SW480 (cell line): ENCODE data around the gene GPATCH2L.

Experiments used
- DNase-seq: peaks from one replicate; pipeline ENCODE4 v3.0.0-alpha.2; 2016; ENCODE audit warnings: low spot score

Gene GPATCH2L

DNA sequence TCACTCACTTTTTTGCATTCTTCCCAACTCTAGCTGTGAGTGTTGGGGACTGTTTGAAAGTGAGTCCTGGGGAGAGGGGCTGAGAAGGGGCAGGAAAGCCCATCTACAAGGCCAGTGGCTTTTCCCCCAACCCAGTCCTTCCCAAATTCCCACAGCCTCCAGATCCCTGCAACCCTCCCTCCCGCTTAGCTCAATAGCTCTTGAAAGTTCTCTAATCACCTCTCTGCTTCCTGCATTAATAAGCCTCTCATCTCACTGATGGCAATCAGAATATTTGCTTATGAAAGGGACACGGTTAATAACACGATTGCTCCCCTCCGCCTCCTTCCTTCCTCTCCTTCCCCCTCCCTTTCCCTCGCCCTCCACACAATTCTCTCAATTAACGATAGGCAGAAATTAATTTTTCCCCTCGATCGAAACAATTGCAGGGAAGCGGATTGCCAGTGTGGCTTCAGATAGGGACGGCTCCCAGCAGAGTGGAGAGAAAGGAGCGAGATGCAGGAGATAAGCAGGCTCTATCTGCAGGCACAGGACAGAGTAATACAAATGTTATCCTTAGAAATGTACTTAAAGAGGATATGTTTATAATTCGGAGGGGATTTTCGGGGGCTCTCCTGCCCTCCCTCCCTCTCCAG lies 15.1 kb upstream of the GPATCH2L start:
- DNase-seq = no peak

DNA sequence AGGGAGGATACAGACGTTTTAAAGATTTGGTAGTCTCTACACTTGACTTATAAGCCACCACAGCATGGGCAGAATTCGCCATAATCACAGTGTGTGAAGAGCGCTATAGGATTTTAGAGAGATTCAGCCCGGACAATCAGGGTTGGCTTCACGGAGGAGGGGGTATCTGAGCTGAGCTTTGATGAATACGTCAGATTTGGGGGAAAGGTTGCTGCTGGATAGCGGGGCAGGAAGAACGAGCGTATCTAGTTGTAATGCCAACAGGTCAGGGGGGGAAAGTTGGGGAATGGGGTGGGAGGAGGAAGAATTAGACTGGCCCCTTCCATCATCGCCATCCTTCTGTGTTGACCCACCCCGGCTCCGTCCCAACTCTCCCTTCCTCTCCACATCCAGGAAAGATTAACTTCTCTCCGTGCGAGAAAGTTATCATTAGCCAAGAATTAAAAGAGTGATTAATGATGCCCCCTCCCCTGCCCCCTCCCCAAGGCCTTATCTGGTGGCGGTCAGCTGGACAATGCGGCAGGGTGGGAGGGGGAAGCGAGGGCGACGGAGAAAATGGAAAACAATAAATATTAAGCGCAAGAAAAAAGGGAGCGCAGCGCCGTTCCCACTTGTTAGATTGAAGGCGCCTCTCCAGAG lies 13.5 kb upstream of the GPATCH2L start:
- DNase-seq = no peak

DNA sequence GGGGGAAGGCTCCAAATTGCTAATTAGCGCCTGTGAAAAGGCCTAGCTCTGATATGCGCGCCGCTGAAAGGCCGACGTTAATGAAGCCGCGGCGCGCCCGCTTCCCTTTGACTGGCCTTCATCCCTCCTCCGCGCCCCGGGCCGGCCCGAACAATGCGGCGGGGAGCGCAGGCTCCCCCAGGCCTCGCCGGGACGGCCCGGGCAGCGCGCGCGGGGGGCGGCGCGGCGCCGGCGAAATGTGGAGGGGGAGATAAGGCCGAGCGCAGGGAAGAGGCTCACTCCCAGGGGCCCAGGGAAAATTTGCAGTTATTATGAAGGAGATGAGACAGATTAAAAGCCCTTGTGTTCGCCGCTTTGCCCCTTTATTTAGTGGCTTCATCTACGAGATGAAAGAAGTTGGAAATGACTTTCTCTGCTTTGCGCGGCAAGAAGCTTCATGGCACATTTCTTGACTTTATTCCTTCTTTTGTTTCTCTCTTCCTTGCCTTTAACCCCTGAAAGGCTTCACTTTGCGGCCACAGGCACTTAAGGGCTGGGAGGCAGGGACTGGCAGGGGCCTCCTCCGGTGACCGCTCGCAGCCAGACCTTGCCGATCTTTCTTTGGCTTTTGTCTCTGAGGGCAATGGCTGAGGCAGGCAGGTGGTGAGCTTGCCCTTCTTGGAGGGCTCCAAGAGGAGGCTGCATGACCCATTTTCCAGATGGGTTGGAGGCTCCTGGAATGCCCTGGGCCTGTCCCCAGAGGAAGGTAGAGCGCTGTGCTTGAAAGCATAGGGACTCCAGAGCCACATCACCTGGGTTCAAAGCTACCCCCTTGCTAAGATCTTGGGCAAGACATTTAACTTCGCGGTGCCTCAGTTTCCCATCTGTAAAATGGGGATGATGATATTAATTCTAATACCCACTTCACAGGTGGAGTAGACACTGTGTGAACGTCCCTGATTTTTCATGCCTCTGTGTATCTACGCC lies 12.7 kb upstream of the GPATCH2L start:
- no peak for DNase-seq

DNA sequence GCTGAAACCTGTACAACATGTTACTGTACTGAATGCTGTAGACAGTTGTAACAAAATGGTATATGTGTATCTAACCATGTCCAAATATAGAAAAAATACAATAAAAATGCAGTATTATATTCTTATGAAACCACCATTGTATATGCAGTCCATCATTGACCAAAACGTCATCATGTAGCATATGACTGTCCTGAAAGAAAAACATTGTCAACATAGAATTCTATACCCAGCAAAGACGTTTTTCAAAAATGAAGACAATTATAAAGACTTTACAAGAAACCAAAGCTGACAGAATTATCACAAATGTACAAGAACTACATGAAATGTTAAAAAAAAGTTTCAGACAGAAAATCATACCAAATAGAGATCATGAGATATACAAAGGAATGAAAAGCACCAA lies 8.1 kb upstream of the GPATCH2L start:
- DNase-seq = no peak

DNA sequence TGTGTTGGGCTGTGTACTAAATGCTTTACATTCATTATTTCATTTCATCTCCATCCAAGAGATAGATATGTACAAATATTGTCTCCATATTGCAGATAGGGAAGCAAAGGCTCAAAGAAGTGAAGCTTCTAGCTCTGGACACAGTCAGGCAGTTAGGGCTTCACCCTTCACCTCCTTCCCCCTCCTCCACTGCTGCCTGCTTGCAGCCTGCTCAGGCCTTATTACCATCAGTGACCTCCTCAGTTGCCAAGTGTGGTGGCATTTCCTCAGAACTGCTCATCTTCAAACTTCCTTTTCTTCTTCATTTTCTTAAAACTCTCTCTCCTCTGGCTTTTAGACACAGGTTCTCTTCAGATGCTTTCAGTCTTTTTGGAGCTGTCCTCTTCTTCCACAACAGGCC lies 4.7 kb upstream of the GPATCH2L start:
- no peak for DNase-seq

DNA sequence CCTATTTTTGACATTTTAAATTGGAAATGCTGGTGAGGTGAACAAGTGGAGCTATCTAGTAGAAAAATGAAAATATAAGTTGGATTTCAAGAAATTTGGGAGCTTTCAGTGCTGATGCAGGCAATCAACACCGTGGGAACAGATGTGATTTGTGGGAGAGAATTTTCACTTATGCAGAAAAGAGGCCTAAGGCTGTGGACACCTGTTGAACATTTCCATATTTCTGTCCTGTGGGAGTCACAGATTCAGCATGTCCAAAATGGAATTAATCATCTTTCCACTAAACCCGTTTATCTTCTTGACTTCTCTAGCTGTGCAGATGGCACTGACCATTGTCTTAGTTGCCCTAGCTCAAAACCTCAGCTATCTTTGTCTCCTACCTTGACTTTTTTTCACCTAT lies 2.5 kb upstream of the GPATCH2L start:
- no peak for DNase-seq

DNA sequence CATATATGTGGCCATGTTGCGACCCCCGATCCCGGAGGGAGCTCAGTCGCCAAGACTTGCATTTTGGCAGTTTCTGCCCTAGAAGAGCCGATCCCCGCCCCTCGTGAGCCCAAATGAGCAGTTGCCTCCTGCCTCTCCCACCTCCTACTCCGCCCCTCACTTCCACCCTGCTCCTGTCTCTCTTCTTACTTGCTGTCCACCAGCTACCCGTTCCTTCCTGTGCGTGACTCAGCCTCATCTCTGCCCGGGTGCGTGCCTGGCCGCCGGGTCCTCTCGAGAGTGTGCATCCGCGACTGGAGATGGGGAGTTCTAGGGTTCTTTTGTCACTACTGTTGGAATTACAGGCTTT lies 585 bp downstream of the GPATCH2L start:
- DNase-seq = peak; percentile 83

DNA sequence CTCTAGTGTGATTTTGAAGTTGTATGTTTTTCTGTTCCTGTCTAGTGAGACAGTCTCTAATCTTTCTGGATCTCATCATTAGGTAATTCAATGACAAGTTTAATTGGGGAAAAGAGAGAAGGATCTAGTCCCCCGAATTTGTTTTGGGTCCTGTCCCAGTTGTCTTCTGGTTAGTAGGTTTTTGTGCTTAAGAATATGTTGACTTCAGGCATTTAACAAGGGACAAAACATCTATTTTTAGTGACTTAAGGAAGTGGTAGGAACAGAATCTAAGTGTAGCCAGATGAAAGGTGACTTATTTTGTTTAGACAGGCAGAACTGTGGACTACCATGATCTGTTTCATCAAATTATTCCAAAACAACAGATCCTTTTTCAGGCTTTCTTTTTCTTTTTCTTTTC lies 2.2 kb downstream of the GPATCH2L start:
- no peak for DNase-seq

DNA sequence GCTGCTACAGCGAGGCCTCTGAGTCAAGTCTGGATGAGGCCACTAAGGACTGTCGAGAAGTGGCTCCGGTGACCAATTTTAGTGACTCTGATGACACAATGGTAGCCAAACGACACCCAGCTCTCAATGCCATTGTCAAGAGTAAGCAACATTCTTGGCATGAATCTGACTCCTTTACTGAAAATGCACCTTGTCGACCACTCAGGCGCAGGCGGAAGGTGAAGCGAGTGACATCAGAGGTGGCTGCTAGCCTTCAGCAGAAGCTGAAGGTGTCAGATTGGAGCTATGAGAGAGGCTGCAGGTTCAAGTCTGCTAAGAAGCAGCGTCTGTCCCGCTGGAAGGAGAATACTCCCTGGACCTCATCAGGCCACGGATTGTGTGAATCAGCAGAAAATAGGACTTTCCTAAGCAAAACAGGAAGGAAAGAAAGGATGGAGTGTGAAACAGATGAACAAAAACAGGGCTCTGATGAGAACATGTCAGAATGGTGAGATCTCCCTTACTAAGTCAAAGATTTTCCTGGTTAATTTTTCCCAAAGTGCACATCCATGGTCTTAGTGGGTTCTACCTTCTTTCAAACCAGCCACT lies 2.9 kb downstream of the GPATCH2L start:
- DNase-seq = no peak

DNA sequence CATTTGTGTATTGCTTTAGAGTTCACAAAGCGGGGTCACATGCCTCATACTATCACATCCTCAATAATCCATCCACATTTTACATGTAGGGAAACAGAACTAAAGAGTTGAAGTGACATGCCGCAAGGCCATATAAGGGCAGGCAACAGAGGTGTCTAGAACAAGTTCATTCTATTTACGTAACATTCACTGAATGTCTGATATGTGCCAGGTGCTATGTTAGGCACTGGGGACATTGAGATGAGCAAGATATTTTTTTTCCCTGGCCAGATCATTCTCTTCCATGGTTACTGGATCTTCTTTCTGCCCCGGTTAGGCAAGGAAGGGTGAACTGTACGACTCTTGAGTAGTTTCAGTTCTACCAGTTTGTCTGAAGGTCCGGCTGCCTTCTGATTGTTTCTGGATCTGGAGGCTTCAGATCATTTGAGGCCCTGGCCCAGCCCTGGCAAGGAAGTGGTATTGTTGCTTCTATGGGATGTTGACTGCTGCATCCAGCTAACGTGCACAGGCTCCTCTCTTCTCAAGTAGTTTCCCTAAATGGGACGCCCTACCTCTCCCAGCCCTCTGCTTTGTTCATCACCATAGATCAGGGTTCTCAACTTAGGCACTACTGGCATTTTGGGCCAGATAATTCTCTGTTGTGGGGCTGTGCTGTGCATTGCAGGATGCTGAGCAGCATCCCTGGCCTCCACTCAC lies 12.1 kb downstream of the GPATCH2L start:
- DNase-seq = no peak

DNA sequence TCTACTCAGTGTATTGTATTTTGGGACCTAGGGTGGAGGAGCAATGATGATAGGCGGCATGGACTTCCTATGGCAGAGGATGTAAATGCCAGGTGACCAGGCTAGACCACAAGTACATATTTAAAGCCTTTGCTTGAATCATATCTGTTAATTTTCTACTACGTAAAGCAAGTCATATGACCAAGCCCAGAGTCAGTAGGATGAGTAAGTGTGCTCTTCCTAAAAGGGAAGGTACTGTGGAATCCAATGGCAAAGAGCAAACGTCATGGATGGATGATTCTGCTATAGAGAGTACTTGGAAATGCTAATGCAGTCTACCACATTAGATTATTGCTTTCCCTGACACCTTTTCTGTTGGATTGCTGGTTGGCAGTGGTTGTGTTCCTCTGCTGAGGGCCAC lies 16.8 kb downstream of the GPATCH2L start:
- DNase-seq = peak; percentile 6

DNA sequence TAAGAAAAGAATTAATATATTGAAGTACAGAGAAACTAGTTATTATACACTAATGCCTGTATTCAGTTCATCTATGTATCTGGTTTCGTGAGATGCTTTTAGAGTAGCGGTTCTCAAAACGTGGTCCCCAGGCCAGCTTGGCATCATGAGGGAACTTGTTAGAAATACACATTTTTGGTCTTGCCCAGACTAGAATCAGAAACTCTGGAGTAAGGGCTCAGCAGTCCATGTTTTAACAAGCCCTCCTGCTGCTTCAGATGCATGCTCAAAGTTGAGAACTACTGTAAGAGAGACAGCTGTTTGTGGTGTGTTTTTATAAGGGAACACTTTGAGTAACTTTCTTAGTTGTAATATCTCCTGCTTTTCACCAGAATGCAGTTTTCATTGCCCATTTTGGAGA lies 18.1 kb downstream of the GPATCH2L start:
- DNase-seq = no peak

DNA sequence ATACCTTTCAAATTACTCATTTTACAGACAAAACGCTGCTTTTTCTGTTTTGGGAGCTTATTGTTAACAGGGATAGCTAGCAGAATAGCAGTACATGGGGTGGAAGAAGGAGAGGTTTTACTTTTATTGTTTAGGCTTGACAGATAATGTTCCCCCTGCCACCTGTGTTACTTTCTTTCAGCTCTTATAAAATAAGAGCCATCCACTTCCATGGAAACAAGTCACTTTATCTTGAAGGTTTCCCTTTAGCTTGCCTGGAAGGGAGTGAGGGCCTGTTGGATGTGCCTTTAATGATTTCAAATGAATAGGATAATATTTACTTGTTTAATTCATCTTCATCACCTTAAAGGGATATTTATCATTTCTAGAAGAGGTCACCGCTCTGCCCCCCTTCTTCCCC lies 23.3 kb downstream of the GPATCH2L start:
- no peak for DNase-seq

DNA sequence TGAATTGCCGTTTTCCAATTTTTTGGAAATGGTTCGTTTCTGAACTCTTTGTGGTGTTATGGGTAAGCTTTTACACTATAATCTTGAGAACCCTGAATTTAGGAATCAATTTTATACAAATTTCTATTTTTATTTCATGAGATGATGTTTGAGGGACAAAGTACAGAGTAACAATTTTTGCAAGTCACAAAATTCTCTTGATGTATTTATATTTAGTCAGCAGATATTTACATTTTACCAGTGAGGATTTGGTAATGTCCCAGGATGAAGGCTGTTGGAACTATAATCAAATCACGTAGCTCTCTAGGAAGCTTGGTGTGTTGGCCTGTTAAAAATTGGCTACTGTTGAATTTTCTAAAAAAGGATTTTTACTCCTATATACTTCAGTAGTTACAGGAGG lies 24.2 kb downstream of the GPATCH2L start:
- DNase-seq = no peak

DNA sequence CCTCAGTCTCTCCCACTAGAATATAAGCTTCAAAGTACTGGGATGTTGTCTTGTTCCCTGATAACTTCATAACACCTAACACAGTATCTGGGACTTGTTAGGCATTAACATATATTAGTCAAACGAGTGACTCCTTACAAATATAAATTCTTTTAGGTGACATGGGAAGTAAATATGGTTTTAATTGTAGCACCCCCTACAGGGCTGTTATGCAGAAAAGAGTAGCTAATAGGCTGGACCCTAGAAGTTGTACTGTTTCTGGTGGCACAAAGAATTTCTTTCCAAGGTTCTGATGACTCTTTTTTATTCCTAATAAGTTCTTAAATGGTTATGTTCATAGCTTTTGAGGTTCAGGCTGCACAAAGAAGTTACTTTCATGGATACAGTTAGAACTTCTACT lies 29.8 kb downstream of the GPATCH2L start:
- DNase-seq = peak; percentile 17

DNA sequence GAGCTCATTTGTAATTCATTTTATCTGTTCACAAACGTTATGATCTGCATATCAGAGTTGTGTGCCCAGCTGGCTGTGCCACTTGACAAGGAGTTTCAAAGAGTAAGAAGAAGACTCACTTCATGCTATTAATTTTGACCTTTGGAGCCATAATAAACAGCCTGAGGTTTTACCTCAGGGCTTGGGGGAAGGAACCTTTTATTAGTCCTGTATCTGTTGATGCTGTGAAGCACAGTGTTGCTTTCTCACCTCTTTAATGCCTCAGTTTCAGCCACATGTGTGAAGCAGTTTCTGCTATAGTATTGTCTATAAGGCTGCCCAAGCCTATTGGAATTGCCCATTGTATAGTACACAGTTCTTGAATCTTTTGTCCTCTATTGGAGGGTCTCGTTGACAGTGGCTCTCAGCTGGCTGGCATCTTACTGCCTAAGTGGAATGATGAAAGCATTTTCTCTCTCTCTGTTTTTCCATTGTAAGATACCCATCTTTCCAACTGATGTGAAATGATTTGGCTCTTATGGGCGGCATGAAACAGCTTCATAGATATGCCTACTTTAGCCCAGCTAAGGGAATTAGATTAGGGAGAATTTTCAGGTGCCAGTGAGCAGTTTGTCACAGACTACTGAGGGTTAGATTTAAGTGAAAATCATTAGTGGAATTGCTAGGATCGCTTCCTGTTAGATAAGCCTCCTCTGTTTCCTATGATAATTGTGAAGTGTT lies 34.7 kb downstream of the GPATCH2L start:
- no peak for DNase-seq

DNA sequence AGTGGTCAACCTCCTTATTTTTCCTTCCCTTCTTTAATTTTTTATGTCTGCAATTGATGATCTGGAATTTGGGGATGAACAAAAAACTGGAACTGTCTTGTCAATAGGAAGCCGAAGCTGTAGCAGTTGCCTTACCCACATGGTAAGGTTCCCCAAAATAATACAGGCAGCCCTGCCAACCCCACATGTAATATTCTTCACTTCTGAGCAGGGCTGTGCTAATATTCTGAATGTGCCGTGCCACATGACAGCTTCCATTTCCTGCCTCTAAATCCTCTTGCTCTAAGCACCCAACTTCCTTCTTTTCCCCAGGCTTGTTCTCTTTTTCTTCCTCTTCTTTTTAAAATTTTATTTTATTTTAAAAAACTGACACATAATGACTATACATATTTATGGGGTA lies 39.6 kb downstream of the GPATCH2L start:
- no peak for DNase-seq

DNA sequence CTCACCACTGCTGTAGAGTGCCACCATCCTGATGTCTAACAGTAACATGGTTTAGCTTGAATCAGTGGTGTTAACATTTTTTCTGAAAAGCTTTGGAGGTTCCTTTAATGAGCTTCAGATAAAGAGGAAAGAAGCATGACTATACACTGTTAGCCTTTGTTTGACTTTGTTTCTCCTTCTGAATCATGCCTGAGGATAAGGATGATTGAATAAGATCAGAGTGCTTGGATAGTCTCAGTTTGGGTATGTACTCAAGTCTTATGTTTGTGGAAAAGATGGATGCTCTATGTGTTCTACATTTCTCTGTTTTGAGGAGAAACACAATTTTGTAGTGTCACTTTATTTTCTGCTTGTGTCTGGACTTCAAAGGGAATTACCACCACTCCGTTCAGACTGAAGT lies 42.0 kb downstream of the GPATCH2L start:
- DNase-seq = no peak

DNA sequence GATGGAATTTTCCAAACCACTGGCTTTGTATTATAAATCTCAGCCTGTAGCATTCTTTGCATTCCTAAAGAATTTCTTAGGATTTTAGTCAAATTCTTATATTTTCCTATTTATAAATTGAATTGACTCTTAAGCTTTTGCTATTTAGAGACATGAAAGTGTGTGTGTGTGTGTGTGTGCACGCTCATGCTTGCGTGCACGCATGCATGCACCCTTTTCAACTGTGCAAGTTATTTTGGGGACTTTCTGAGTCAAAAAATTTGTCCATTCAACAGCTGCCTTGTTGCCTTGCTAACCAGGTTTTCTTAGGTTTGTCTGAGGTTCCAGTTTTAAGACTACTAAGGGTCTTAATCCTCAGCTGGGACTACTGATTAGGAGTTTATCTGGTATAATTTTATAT lies 42.6 kb downstream of the GPATCH2L start:
- no peak for DNase-seq

DNA sequence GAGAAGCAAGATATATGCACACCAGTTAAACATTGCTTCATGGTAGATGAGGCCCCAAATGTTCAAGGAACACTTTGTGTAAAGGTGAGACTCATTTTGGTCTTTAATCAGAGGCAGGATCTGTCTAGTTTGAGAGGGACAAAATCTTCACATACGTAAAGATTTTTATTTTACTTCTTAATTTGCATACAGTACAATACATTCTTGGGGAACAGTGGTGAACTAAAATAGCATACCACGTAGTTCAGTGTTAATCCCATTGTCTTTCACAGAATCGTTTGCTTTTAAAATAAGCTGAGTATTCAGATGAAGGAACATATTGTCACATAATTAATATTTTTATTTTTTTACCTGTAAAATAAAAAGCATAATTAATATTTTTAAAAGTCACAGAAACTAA lies 43.3 kb downstream of the GPATCH2L start:
- no peak for DNase-seq

DNA sequence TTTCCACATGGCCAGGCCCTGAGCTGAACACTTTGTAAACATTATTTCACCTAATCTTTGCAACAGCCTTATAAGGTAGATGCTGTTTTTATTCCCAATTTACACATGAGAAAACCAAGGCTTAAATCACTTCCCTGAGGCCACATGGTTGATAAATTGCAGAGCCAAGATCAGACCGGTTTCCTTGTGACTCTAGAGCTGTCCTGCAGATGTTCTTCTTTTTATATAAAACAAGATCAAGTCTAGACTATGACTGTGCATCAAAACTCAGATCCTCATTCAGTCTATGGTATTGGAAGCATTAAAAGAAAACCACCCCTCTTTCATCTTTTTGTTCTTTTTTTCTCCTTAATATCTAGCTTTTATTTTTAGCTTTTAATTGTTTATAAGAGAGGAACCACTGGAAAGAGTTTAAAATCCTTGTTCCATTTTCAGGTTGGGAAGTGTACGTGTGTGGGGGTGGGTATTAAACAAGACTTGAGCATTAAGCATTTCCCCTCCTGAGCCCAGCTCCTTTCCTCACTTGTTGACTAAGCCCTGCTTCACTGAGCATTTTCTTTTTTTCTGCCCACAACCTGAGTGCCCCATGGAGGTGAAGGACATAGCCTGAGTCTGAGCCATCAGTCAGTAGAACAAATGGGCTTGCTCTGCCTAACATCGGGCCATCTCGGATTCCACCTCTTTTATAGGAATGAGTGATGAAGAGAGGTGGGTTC lies 45.4 kb downstream of the GPATCH2L start:
- no peak for DNase-seq
